Measurements from ENCODE around the gene PHF3.

GRCh38 chr6:63716169-63716568 lies 80.6 kb downstream of the PHF3 start:
- no peak for TF ChIP-seq ZNF396 (CRISPR knock-in tag; IDR thresholded peaks at IDR 0.05; ENCODE audit: borderline replicate concordance)
- TF ChIP-seq, protein P1, sequence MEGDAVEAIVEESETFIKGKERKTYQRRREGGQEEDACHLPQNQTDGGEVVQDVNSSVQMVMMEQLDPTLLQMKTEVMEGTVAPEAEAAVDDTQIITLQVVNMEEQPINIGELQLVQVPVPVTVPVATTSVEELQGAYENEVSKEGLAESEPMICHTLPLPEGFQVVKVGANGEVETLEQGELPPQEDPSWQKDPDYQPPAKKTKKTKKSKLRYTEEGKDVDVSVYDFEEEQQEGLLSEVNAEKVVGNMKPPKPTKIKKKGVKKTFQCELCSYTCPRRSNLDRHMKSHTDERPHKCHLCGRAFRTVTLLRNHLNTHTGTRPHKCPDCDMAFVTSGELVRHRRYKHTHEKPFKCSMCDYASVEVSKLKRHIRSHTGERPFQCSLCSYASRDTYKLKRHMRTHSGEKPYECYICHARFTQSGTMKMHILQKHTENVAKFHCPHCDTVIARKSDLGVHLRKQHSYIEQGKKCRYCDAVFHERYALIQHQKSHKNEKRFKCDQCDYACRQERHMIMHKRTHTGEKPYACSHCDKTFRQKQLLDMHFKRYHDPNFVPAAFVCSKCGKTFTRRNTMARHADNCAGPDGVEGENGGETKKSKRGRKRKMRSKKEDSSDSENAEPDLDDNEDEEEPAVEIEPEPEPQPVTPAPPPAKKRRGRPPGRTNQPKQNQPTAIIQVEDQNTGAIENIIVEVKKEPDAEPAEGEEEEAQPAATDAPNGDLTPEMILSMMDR (IDR thresholded peaks at IDR 0.05), result no peak
- no peak for TF ChIP-seq RELA (CRISPR knock-in tag; IDR thresholded peaks at IDR 0.05; ENCODE audit: borderline replicate concordance)
- TF ChIP-seq GRHL2 (CRISPR knock-in tag; IDR thresholded peaks at IDR 0.05; ENCODE audit: insufficient replicate concordance, severe bottlenecking), result no peak
- no peak for TF ChIP-seq NR3C1 (CRISPR knock-in tag; conservative IDR thresholded peaks at IDR 0.05; ENCODE audit: low read depth)
- TF ChIP-seq, protein P2, sequence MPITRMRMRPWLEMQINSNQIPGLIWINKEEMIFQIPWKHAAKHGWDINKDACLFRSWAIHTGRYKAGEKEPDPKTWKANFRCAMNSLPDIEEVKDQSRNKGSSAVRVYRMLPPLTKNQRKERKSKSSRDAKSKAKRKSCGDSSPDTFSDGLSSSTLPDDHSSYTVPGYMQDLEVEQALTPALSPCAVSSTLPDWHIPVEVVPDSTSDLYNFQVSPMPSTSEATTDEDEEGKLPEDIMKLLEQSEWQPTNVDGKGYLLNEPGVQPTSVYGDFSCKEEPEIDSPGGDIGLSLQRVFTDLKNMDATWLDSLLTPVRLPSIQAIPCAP (CRISPR knock-in tag; IDR thresholded peaks at IDR 0.05), result no peak
- TF ChIP-seq, protein P3, sequence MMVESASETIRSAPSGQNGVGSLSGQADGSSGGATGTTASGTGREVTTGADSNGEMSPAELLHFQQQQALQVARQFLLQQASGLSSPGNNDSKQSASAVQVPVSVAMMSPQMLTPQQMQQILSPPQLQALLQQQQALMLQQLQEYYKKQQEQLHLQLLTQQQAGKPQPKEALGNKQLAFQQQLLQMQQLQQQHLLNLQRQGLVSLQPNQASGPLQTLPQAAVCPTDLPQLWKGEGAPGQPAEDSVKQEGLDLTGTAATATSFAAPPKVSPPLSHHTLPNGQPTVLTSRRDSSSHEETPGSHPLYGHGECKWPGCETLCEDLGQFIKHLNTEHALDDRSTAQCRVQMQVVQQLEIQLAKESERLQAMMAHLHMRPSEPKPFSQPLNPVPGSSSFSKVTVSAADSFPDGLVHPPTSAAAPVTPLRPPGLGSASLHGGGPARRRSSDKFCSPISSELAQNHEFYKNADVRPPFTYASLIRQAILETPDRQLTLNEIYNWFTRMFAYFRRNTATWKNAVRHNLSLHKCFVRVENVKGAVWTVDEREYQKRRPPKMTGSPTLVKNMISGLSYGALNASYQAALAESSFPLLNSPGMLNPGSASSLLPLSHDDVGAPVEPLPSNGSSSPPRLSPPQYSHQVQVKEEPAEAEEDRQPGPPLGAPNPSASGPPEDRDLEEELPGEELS (CRISPR knock-in tag; IDR thresholded peaks at IDR 0.05), result no peak
- TF ChIP-seq MLX (CRISPR knock-in tag; IDR thresholded peaks at IDR 0.05), result no peak
- no peak for TF ChIP-seq CREB1 (CRISPR knock-in tag; IDR thresholded peaks at IDR 0.05)
- no peak for TF ChIP-seq ETV6 (CRISPR knock-in tag; IDR thresholded peaks at IDR 0.05)
- TF ChIP-seq MYBL2 (CRISPR knock-in tag; IDR thresholded peaks at IDR 0.05), result no peak
- TF ChIP-seq ATF2 (CRISPR knock-in tag; IDR thresholded peaks at IDR 0.05; ENCODE audit: borderline replicate concordance, low read depth), result no peak
- no peak for TF ChIP-seq ATF3 (CRISPR knock-in tag; conservative IDR thresholded peaks at IDR 0.05)
- no peak for TF ChIP-seq SP1 (CRISPR knock-in tag; conservative IDR thresholded peaks at IDR 0.05)
